ENCODE measurements around the gene TFB1M.

GRCh38 chr6:155315516-155315871 lies 1.2 kb upstream of the TFB1M start:
- TF ChIP-seq ESRRG (CRISPR knock-in tag; IDR thresholded peaks at IDR 0.05) (no peak), ARNTL (CRISPR knock-in tag; IDR thresholded peaks at IDR 0.05; ENCODE audit: borderline replicate concordance, low read depth) (no peak), RARB (CRISPR knock-in tag; IDR thresholded peaks at IDR 0.05) (no peak), PATZ1 (CRISPR knock-in tag; IDR thresholded peaks at IDR 0.05; ENCODE audit: borderline replicate concordance) (no peak), ZNF70 (CRISPR knock-in tag; IDR thresholded peaks at IDR 0.05) (no peak), OSR1 (CRISPR knock-in tag; IDR thresholded peaks at IDR 0.05) (no peak), ZNF8 (CRISPR knock-in tag; IDR thresholded peaks at IDR 0.05) (no peak), CREB5 (CRISPR knock-in tag; IDR thresholded peaks at IDR 0.05; ENCODE audit: low read depth) (no peak), TCF4 (CRISPR knock-in tag; IDR thresholded peaks at IDR 0.05; ENCODE audit: borderline replicate concordance) (no peak), PPARA (CRISPR knock-in tag; IDR thresholded peaks at IDR 0.05; ENCODE audit: borderline replicate concordance) (no peak), CSRNP3 (CRISPR knock-in tag; IDR thresholded peaks at IDR 0.05) (no peak)
